Calu3 (cell line): Measurements from ENCODE around the gene NTM. TPM values are rescaled to one million over a fixed set of nuclear protein-coding genes. Genes with fewer than 3 reads are reported as not detected.

Experiments used
- BruUV-seq: library from RNA; stranded (reverse); fragments of 400-500 nt; replicated peaks from 2 replicates; lab custom pipeline; 2021; lab: Mats Ljungman, UMichigan
- CTCF ChIA-PET: fragments of 300-600 bp; sonication (Branson Sonifier 250); formaldehyde crosslinking; loops from one replicate; lab custom pipeline; 2022; ENCODE audit warnings: antibody characterized with exemption; lab: Charles Lee
- DNase-seq: peaks from one replicate; pipeline ENCODE4 v3.0.0; 2022
- H3K27ac Mint-ChIP-seq: one replicate; pipeline ENCODE4 v1.8.0; 2022; ENCODE audit warnings: mixed read lengths; ENCODE audit not compliant: unreplicated experiment
- H3K27me3 Mint-ChIP-seq: one replicate; pipeline ENCODE4 v1.8.0; 2022; ENCODE audit warnings: mixed read lengths; ENCODE audit not compliant: unreplicated experiment
- H3K36me3 Mint-ChIP-seq: one replicate; pipeline ENCODE4 v1.8.0; 2022; ENCODE audit warnings: mild to moderate bottlenecking, moderate library complexity, mixed read lengths; ENCODE audit not compliant: insufficient read depth, unreplicated experiment
- H3K4me1 Mint-ChIP-seq: one replicate; pipeline ENCODE4 v1.8.0; 2022; ENCODE audit warnings: mild to moderate bottlenecking, low read depth, mixed read lengths; ENCODE audit not compliant: unreplicated experiment
- H3K4me3 Mint-ChIP-seq: one replicate; pipeline ENCODE4 v1.8.0; 2022; ENCODE audit warnings: mild to moderate bottlenecking, low read depth, moderate library complexity, mixed read lengths; ENCODE audit not compliant: unreplicated experiment
- H3K9me3 Mint-ChIP-seq: one replicate; pipeline ENCODE4 v1.8.0; 2022; ENCODE audit warnings: low read depth, mixed read lengths; ENCODE audit not compliant: unreplicated experiment
- CTCF ChIP-seq: fragments of 200-600 bp; IDR thresholded peaks from one replicate; pipeline ENCODE4 v1.8.0; 2022; ENCODE audit warnings: antibody characterized with exemption; ENCODE audit not compliant: unreplicated experiment
- intact Hi-C: fragments of 100-400 bp; cut with micrococcal nuclease; formaldehyde crosslinking; loops from one replicate; pipeline ENCODE4 v1.10.0; 2022; ENCODE audit not compliant: unreplicated experiment
- total RNA-seq: library from RNA; stranded (reverse); gene quantifications from 2 replicates; pipeline ENCODE4 v1.2.3, GENCODE V29; 2022

The NTM gene
- total RNA-seq, 1 experiment from 2014 or later, result not detected

GRCh38 chr11:131999955-132000354 is 629.5 kb downstream of the NTM start:
- Mint-ChIP-seq H3K27ac (no peak overlapping the region), H3K9me3 (peaks cover 6% of the 10 kb centered on the region), H3K27me3 (no peaks in the 10 kb centered on the region), H3K36me3 (no peaks in the 10 kb centered on the region), H3K4me1 (no peaks in the 10 kb centered on the region), H3K4me3 (no peak overlapping the region)
- TF ChIP-seq CTCF, result no peak
- DNase-seq, result no peak
- BruUV-seq, result no TSS peak
- intact Hi-C loops, result no loop called here
- CTCF ChIA-PET, result no interaction called here

GRCh38 chr11:132005887-132006286 is 635.5 kb downstream of the NTM start:
- Mint-ChIP-seq H3K27ac (no peak overlapping the region), H3K36me3 (no peaks in the 10 kb centered on the region), H3K4me1 (no peaks in the 10 kb centered on the region), H3K4me3 (no peak overlapping the region), H3K27me3 (no peaks in the 10 kb centered on the region), H3K9me3 (peaks cover 5% of the 10 kb centered on the region)
- no peak for DNase-seq
- no peak for TF ChIP-seq CTCF
- intact Hi-C loops, result no loop called here
- no TSS peak for BruUV-seq
- CTCF ChIA-PET, result no interaction called here

GRCh38 chr11:132006884-132007580 is 636.6 kb downstream of the NTM start:
- peaks cover 8% of the 10 kb centered on the region for H3K9me3 Mint-ChIP-seq

GRCh38 chr11:132008226-132008625 is 637.8 kb downstream of the NTM start:
- H3K9me3 Mint-ChIP-seq, result peaks cover 16% of the 10 kb centered on the region
- H3K27ac Mint-ChIP-seq, result no peak overlapping the region
- BruUV-seq, result no TSS peak
- intact Hi-C loops, result no loop called here
- H3K27me3 Mint-ChIP-seq, result no peaks in the 10 kb centered on the region
- CTCF ChIA-PET, result no interaction called here
- TF ChIP-seq CTCF, result no peak
- H3K4me1 Mint-ChIP-seq, result no peaks in the 10 kb centered on the region
- H3K4me3 Mint-ChIP-seq, result no peak overlapping the region
- no peaks in the 10 kb centered on the region for H3K36me3 Mint-ChIP-seq
- no peak for DNase-seq

More at GRCh38 chr11:132006884-132007580, 636.6 kb downstream of the NTM start:
- Mint-ChIP-seq H3K4me3 (no peak overlapping the region), H3K4me1 (no peaks in the 10 kb centered on the region), H3K27me3 (no peaks in the 10 kb centered on the region), H3K27ac (no peak overlapping the region), H3K36me3 (no peaks in the 10 kb centered on the region)
- intact Hi-C loops, result no loop called here
- TF ChIP-seq CTCF, result no peak
- BruUV-seq, result no TSS peak
- CTCF ChIA-PET, result no interaction called here
- no peak for DNase-seq
